CD14-positive monocyte (primary cell): ENCODE data around the gene LRRC1. TPM values are rescaled to one million over a fixed set of nuclear protein-coding genes. Genes with fewer than 3 reads are reported as not detected.

ENCODE experiments used
- DNase-seq, 3 donors: peaks; one replicate each; pipeline ENCODE4 v3.0.0-alpha.2; 2011 to 2022
- H2AFZ ChIP-seq: 2 replicates; pipeline ENCODE4 v1.6.0; 2012; ENCODE audit warnings: mild to moderate bottlenecking, low read depth, low read length, inconsistent platforms; ENCODE audit not compliant: insufficient read depth, poor library complexity, severe bottlenecking
- H3K27ac ChIP-seq, 2 donors: 1 replicate in 1 of 2; 2 replicates in 1 of 2; pipeline ENCODE4 v1.5.1; 2012 to 2013; ENCODE audit warnings: low read length in 2 of 2, control low read depth in 1 of 2, inconsistent platforms in 1 of 2, low read depth in 1 of 2, mild to moderate bottlenecking in 1 of 2
- H3K27me3 ChIP-seq, 2 donors: one replicate each; pipeline versions ENCODE4 v1.6.0 to v1.6.1; 2011 to 2013; ENCODE audit warnings: low read length in 2 of 2; ENCODE audit not compliant: control insufficient read depth in 2 of 2, insufficient read depth in 2 of 2
- H3K36me3 ChIP-seq, 2 donors: replicated peaks in 1 of 2; 1 replicate in 1 of 2; 2 replicates in 1 of 2; pipeline versions ENCODE4 v1.5.1 to v1.6.1; 2012 to 2013; ENCODE audit warnings: low read length in 2 of 2, control low read depth in 1 of 2, inconsistent platforms in 1 of 2, mild to moderate bottlenecking in 1 of 2; ENCODE audit not compliant: insufficient read depth in 2 of 2, control insufficient read depth in 1 of 2
- H3K4me1 ChIP-seq, 2 donors: 1 replicate in 1 of 2; 2 replicates in 1 of 2; pipeline versions ENCODE4 v1.5.1 to v1.6.1; 2012 to 2013; ENCODE audit warnings: low read length in 2 of 2, control low read depth in 1 of 2, inconsistent platforms in 1 of 2, mild to moderate bottlenecking in 1 of 2, moderate library complexity in 1 of 2; ENCODE audit not compliant: insufficient read depth in 2 of 2, control insufficient read depth in 1 of 2
- H3K4me2 ChIP-seq: replicated peaks from 2 replicates; pipeline ENCODE3; 2012; ENCODE audit warnings: low read length, moderate library complexity, mild to moderate bottlenecking; ENCODE audit not compliant: poor library complexity, severe bottlenecking; ENCODE audit errors: extremely low read depth
- H3K4me3 ChIP-seq, 3 experiments: fragments of 200-600 bp in 1 of 3; sonication (generic) in 1 of 3; replicated peaks in 1 of 3; 1 replicate in 2 of 3; 2 replicates in 1 of 3; pipeline ENCODE4 v1.5.1; 2011 to 2013; ENCODE audit warnings: low read length in 3 of 3, mild to moderate bottlenecking in 3 of 3, control low read depth in 2 of 3, low read depth in 2 of 3, inconsistent platforms in 1 of 3, moderate library complexity in 1 of 3
- H3K79me2 ChIP-seq: 2 replicates; pipeline ENCODE4 v1.6.0; 2012; ENCODE audit warnings: mild to moderate bottlenecking, control low read depth, inconsistent platforms, low read length, moderate library complexity; ENCODE audit not compliant: insufficient read depth
- H3K9ac ChIP-seq: 2 replicates; pipeline ENCODE4 v1.6.0; 2017; ENCODE audit warnings: low read length, mild to moderate bottlenecking; ENCODE audit not compliant: insufficient read depth, poor library complexity, severe bottlenecking
- H3K9me3 ChIP-seq, 2 donors: replicated peaks in 1 of 2; 1 replicate in 1 of 2; 2 replicates in 1 of 2; pipeline versions ENCODE4 v1.5.1 to v1.6.1; 2012 to 2013; ENCODE audit warnings: low read length in 2 of 2, control low read depth in 1 of 2; ENCODE audit not compliant: control insufficient read depth in 1 of 2, insufficient read depth in 1 of 2
- H4K20me1 ChIP-seq: 2 replicates; pipeline ENCODE4 v1.6.0; 2012; ENCODE audit warnings: mild to moderate bottlenecking, low read length, control low read depth, moderate library complexity; ENCODE audit not compliant: insufficient read depth
- H3K27ac Mint-ChIP-seq, 7 donors: one replicate each; pipeline ENCODE4 v1.8.0; 2020; ENCODE audit warnings: mild to moderate bottlenecking in 7 of 7, mixed read lengths in 7 of 7, moderate library complexity in 6 of 7, inconsistent platforms in 2 of 7
- H3K27me3 Mint-ChIP-seq, 3 donors: one replicate each; pipeline ENCODE4 v1.8.0; 2021 to 2022; ENCODE audit warnings: low read depth in 3 of 3, mild to moderate bottlenecking in 3 of 3, mixed read lengths in 3 of 3, moderate library complexity in 3 of 3, inconsistent platforms in 1 of 3
- H3K36me3 Mint-ChIP-seq, 2 donors: one replicate each; pipeline ENCODE4 v1.8.0; 2020; ENCODE audit warnings: mixed read lengths in 2 of 2, inconsistent platforms in 1 of 2, mild to moderate bottlenecking in 1 of 2
- H3K4me1 Mint-ChIP-seq: one replicate; pipeline ENCODE4 v1.8.0; 2020; ENCODE audit warnings: mild to moderate bottlenecking, mixed read lengths
- H3K4me3 Mint-ChIP-seq, 2 donors: one replicate each; pipeline ENCODE4 v1.8.0; 2020; ENCODE audit warnings: mild to moderate bottlenecking in 2 of 2, mixed read lengths in 2 of 2, moderate library complexity in 1 of 2
- H3K9me3 Mint-ChIP-seq, 7 donors: one replicate each; pipeline ENCODE4 v1.8.0; 2020 to 2022; ENCODE audit warnings: mixed read lengths in 7 of 7, mild to moderate bottlenecking in 6 of 7, moderate library complexity in 6 of 7, inconsistent platforms in 2 of 7
- CTCF ChIP-seq: fragments of 200-600 bp; IDR thresholded peaks from one replicate; pipeline ENCODE4 v1.8.0; 2022; ENCODE audit warnings: antibody characterized with exemption, mild to moderate bottlenecking
- WGBS: methylation state at CpG from one replicate; pipeline ENCODE4 v1.1.5; 2013; ENCODE audit warnings: missing lambda C conversion rate; ENCODE audit not compliant: insufficient coverage; 5-methylcytosine and 5-hydroxymethylcytosine counted together
- intact Hi-C, 2 donors: fragments of 100-400 bp; cut with micrococcal nuclease; formaldehyde crosslinking; loops; one replicate each; pipeline versions ENCODE4 v1.15.0 to v1.15.1; 2023
- polyA plus RNA-seq, 3 donors: library from polyadenylated mRNA; depleted of rRNA in 1 of 3; unstranded in 2 of 3; stranded (reverse) in 1 of 3; fragments of 300-500 nt in 2 of 3; fragments of >200 nt in 1 of 3; fragmentation: Illumina TruSeq in 2 of 3; gene quantifications; 1 replicate in 2 of 3; 2 replicates in 1 of 3; pipeline ENCODE4 v1.2.3, GENCODE V29; 2012 to 2021

The LRRC1 gene
- polyA plus RNA-seq, 3 donors: 0.18 to 1.6 (median 0.92) TPM

GRCh38 chr6:53947780-53948179, 153.0 kb downstream of the LRRC1 start:
- no CpG with 5 or more reads among the region's 1 CpG for WGBS
- no peaks in the 10 kb centered on the region for H3K79me2 ChIP-seq
- H3K9me3 Mint-ChIP-seq: peaks cover 4 to 18% (median 10%) of the 10 kb centered on the region in 7 donors

GRCh38 chr6:53951383-53951782, 156.6 kb downstream of the LRRC1 start:
- Mint-ChIP-seq H3K9me3 (peaks cover 4 to 16% (median 8%) of the 10 kb centered on the region in 7 donors), H3K27me3 (peaks cover 0 to 2% (median 0%) of the 10 kb centered on the region in 3 donors), H3K27ac (no peak overlapping the region), H3K4me3 (no peak overlapping the region), H3K36me3 (no peaks in the 10 kb centered on the region), H3K4me1 (no peaks in the 10 kb centered on the region)
- no peak for DNase-seq
- Histone ChIP-seq H2AFZ (no peak overlapping the region), H3K4me2 (no peak overlapping the region), H3K36me3 (no peaks in the 10 kb centered on the region), H3K4me1 (no peaks in the 10 kb centered on the region), H3K27ac (no peak overlapping the region), H3K9ac (no peak overlapping the region), H3K4me3 (no peak overlapping the region), H3K27me3 (no peaks in the 10 kb centered on the region), H3K79me2 (no peaks in the 10 kb centered on the region), H4K20me1 (no peaks in the 10 kb centered on the region), H3K9me3 (no peaks in the 10 kb centered on the region)
- no CpG with 5 or more reads among the region's 3 CpGs for WGBS
- no peak for TF ChIP-seq CTCF
- intact Hi-C loops: no loop called here

More at GRCh38 chr6:53947780-53948179, 153.0 kb downstream of the LRRC1 start:
- TF ChIP-seq CTCF: no peak
- no peak overlapping the region for H3K27ac ChIP-seq
- H4K20me1 ChIP-seq: no peaks in the 10 kb centered on the region
- no peaks in the 10 kb centered on the region for H3K4me1 ChIP-seq
- H2AFZ ChIP-seq: no peak overlapping the region
- H3K4me3 Mint-ChIP-seq: no peak overlapping the region
- H3K27ac Mint-ChIP-seq: no peak overlapping the region
- no peak overlapping the region for H3K4me3 ChIP-seq
- no peak overlapping the region for H3K4me2 ChIP-seq
- no peaks in the 10 kb centered on the region for H3K27me3 ChIP-seq
- H3K9me3 ChIP-seq: peaks cover 0 to 9% of the 10 kb centered on the region in 2 donors
- intact Hi-C loops: no loop called here
- no peak for DNase-seq
- no peak overlapping the region for H3K9ac ChIP-seq
- H3K36me3 Mint-ChIP-seq: no peaks in the 10 kb centered on the region
- H3K27me3 Mint-ChIP-seq: peaks cover 0 to 2% (median 2%) of the 10 kb centered on the region in 3 donors
- no peaks in the 10 kb centered on the region for H3K36me3 ChIP-seq
- no peaks in the 10 kb centered on the region for H3K4me1 Mint-ChIP-seq
